ENCODE measurements around the gene ARHGAP24.

DNA sequence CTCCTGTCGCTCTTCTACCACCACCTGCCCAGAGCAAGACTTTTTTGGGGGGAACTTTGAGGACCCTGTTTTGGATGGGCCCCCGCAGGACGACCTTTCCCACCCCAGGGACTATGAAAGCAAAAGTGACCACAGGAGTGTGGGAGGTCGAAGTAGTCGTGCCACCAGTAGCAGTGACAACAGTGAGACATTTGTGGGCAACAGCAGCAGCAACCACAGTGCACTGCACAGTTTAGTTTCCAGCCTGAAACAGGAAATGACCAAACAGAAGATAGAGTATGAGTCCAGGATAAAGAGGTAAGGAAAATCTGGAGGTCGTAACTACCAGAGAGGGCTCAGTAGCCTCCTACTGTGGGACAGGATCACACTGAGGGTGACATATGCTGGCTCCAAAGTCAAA lies 520.4 kb downstream of the ARHGAP24 start:
- TF ChIP-seq, protein P1, sequence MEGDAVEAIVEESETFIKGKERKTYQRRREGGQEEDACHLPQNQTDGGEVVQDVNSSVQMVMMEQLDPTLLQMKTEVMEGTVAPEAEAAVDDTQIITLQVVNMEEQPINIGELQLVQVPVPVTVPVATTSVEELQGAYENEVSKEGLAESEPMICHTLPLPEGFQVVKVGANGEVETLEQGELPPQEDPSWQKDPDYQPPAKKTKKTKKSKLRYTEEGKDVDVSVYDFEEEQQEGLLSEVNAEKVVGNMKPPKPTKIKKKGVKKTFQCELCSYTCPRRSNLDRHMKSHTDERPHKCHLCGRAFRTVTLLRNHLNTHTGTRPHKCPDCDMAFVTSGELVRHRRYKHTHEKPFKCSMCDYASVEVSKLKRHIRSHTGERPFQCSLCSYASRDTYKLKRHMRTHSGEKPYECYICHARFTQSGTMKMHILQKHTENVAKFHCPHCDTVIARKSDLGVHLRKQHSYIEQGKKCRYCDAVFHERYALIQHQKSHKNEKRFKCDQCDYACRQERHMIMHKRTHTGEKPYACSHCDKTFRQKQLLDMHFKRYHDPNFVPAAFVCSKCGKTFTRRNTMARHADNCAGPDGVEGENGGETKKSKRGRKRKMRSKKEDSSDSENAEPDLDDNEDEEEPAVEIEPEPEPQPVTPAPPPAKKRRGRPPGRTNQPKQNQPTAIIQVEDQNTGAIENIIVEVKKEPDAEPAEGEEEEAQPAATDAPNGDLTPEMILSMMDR (IDR thresholded peaks at IDR 0.05) = no peak
- no peak for TF ChIP-seq POLR2A (IDR thresholded peaks at IDR 0.05)

Data from right lobe of liver (tissue), 4 donors.